Left lung (tissue), 10 donors: Measurements from ENCODE around the gene HIBCH. TPM values are rescaled to one million over a fixed set of nuclear protein-coding genes. Genes with fewer than 3 reads are reported as not detected.
"Not testable (repeated sequence)": the region's sequence is repeated elsewhere in the genome, so short reads cannot be mapped to it uniquely, and the experiment has no call there.

Experiments
- ATAC-seq: fragments of 200-7000 bp; cut with Tn5 transposase; one replicate; pipeline ENCODE4 v1.9.1; 2020; ENCODE audit warnings: moderate library complexity
- DNase-seq, 4 donors: peaks; one replicate each; pipeline ENCODE4 v3.0.0-alpha.2; 2013 to 2020
- H3K27ac ChIP-seq, 2 donors: fragments of 200-600 bp; sonication (generic) in 1 of 2; one replicate each; pipeline versions ENCODE4 v1.5.0 to v1.8.0; 2020 to 2021
- H3K27me3 ChIP-seq, 2 donors: fragments of 200-600 bp; sonication (generic) in 1 of 2; one replicate each; pipeline versions ENCODE4 v1.5.0 to v1.8.0; 2020 to 2021
- H3K36me3 ChIP-seq, 2 donors: fragments of 200-600 bp; sonication (generic) in 1 of 2; one replicate each; pipeline versions ENCODE4 v1.5.0 to v1.8.0; 2020 to 2021
- H3K4me1 ChIP-seq, 2 donors: fragments of 200-600 bp; one replicate each; pipeline ENCODE4 v1.8.0; 2021
- H3K4me3 ChIP-seq, 2 donors: fragments of 200-600 bp; sonication (generic) in 1 of 2; one replicate each; pipeline versions ENCODE4 v1.5.0 to v1.8.0; 2020 to 2021; ENCODE audit warnings: mild to moderate bottlenecking in 1 of 2
- H3K9me3 ChIP-seq, 2 donors: fragments of 200-600 bp; sonication (generic) in 1 of 2; one replicate each; pipeline versions ENCODE4 v1.5.0 to v1.8.0; 2020 to 2021
- CTCF ChIP-seq, 2 donors: fragments of 200-600 bp; sonication (generic) in 1 of 2; IDR thresholded peaks; one replicate each; pipeline versions ENCODE4 v1.5.0 to v1.8.0; 2021; ENCODE audit warnings: antibody characterized with exemption in 2 of 2
- intact Hi-C, 2 donors: fragments of 100-400 bp; cut with DNase I; formaldehyde crosslinking; loops; one replicate each; pipeline versions ENCODE4 v1.11.2 to v1.14.2; 2022
- polyA plus RNA-seq, 6 donors: library from polyadenylated mRNA; unstranded; fragments of 120-200 nt; gene quantifications; one replicate each; pipeline ENCODE4 v1.2.1, GENCODE V29; 2013; ENCODE audit not compliant: insufficient read length in 6 of 6
- total RNA-seq, 2 donors: library from RNA; stranded (reverse); fragmentation: NEBNext Ultra II Directional; extraction: Animal tissue kit (Norgen Biotek cat#: 25700); gene quantifications; one replicate each; pipeline ENCODE4 v1.2.1, GENCODE V29; 2021
- donor health status: DM: no; HTN: yes; CAD: no.
- donor health status: DM: no; HTN: no; CAD: no.

The HIBCH gene
- total and polyA plus RNA-seq, 8 donors: 31.8 to 86.8 (median 71.9) TPM

DNA sequence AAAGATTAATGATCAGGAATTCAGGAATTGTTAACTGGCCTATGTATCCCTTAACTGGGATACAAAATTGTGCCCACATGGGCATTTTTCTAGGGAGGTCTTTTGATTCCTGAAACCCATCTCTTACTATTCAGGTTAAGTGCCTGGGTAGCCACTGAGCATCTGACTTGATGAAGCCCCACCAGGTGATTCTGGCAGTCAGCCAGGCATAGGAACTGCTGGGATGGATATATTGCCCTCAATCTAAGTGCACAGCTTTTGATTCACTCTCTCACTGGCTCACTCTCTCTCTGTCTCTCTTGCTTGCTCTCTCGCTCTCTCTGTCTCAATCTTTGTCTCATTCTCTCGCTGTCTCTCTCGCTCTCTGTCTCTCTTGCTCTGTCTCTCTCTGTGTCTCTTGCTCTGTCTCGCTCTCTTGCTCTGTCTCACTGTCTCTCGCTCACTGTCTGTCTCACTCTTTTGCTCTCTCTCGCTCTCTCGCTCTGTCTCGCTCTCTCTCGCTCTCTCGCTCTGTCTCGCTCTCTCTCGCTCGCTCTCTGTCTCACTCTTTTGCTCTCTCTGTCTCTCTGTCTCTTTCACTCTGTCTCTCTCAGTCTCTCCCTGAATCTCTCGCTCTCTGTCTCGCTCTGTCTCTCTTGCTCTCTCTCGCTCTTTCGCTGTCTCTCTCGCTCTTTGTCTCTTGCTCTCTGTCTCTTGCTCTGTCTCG lies 46.0 kb upstream of the HIBCH start:
- H3K4me1 ChIP-seq: no peaks in the 10 kb centered on the region
- H3K27me3 ChIP-seq: no peaks in the 10 kb centered on the region
- H3K4me3 ChIP-seq: no peak overlapping the region
- no peak overlapping the region for H3K27ac ChIP-seq
- DNase-seq (no peak), ATAC-seq (no peak)
- TF ChIP-seq CTCF (IDR thresholded peaks at IDR 0.05): no peak
- H3K9me3 ChIP-seq: no peaks in the 10 kb centered on the region
- peaks cover 0 to 58% of the 10 kb centered on the region in 2 donors for H3K36me3 ChIP-seq
- intact Hi-C loops: no loop called here

- Histone ChIP-seq H3K4me1 (peaks cover 0 to 21% of the 10 kb centered on the region in 2 donors), H3K27me3 (no peaks in the 10 kb centered on the region), H3K4me3 (no peak overlapping the region), H3K36me3 (peaks cover 0 to 30% of the 10 kb centered on the region in 2 donors), H3K9me3 (no peaks in the 10 kb centered on the region), H3K27ac (no peak overlapping the region)
- TF ChIP-seq CTCF (IDR thresholded peaks at IDR 0.05): no peak
- ATAC-seq (no peak), DNase-seq (no peak)
- intact Hi-C loops: no loop called here
Observed at GRCh38 chr2:190362894-190363293, 43.3 kb upstream of the HIBCH start.

- H3K4me1 ChIP-seq: peaks cover 0 to 21% of the 10 kb centered on the region in 2 donors
- no peak overlapping the region for H3K4me3 ChIP-seq
- no peak for TF ChIP-seq CTCF (IDR thresholded peaks at IDR 0.05)
- H3K36me3 ChIP-seq: peaks cover 0 to 22% of the 10 kb centered on the region in 2 donors
- H3K27ac ChIP-seq: no peak overlapping the region
- no peaks in the 10 kb centered on the region for H3K9me3 ChIP-seq
- no peak for ATAC-seq
- intact Hi-C loops: no loop called here
- H3K27me3 ChIP-seq: no peaks in the 10 kb centered on the region
- no peak for DNase-seq
Observed at GRCh38 chr2:190361572-190361971, 41.9 kb upstream of the HIBCH start.

DNA sequence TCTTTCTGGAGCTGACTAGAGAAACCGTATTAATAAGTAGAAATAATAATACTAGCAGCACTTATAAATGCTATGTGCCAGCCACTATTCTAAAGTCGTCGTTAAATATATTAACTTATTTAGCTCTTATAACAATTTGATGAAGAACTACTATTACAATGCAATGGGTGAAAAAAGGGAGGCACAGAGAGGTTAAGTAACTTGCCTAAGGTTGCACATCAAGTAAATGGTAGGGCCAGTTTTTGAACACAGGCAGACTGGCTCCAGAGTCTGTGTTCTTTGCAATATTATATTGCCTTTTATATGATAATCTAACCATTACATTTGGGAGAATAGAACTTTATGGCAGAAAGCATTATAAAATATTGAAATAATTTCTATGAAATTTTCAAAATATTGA lies 41.3 kb upstream of the HIBCH start:
- H3K4me3 ChIP-seq: no peak overlapping the region
- no peaks in the 10 kb centered on the region for H3K9me3 ChIP-seq
- ATAC-seq (no peak), DNase-seq (no peak)
- H3K27me3 ChIP-seq: no peaks in the 10 kb centered on the region
- intact Hi-C loops: no loop called here
- TF ChIP-seq CTCF (IDR thresholded peaks at IDR 0.05): no peak
- peaks cover 0 to 24% of the 10 kb centered on the region in 2 donors for H3K4me1 ChIP-seq
- H3K27ac ChIP-seq: no peak overlapping the region
- H3K36me3 ChIP-seq: peaks cover 0 to 22% of the 10 kb centered on the region in 2 donors

DNA sequence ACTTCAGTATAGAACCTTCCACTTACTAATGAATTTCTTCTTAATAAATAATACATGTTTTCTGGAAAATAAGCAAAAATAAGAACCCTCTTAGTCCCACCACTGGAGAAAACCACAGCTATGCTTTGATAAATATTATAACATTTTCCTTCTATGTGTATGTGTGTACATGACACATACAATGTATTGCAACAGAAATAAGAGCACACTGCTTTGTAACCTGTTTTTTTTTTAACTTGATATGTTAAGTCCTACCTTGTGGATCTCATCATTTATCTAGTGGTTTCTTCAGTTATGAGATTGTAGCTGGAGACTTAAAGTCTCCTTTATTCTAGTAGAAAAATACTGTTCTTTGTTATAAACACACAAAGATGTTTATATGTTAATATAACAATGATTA lies 40.9 kb upstream of the HIBCH start:
- Histone ChIP-seq H3K4me1 (peaks cover 0 to 27% of the 10 kb centered on the region in 2 donors), H3K27ac (peak overlapping the region in 1 of 2 donors; percentile 56), H3K4me3 (no peak overlapping the region), H3K9me3 (no peaks in the 10 kb centered on the region), H3K36me3 (peaks cover 0 to 19% of the 10 kb centered on the region in 2 donors), H3K27me3 (no peaks in the 10 kb centered on the region)
- no peak for TF ChIP-seq CTCF (IDR thresholded peaks at IDR 0.05)
- no peak for DNase-seq
- intact Hi-C loops: no loop called here
- ATAC-seq: no peak

DNA sequence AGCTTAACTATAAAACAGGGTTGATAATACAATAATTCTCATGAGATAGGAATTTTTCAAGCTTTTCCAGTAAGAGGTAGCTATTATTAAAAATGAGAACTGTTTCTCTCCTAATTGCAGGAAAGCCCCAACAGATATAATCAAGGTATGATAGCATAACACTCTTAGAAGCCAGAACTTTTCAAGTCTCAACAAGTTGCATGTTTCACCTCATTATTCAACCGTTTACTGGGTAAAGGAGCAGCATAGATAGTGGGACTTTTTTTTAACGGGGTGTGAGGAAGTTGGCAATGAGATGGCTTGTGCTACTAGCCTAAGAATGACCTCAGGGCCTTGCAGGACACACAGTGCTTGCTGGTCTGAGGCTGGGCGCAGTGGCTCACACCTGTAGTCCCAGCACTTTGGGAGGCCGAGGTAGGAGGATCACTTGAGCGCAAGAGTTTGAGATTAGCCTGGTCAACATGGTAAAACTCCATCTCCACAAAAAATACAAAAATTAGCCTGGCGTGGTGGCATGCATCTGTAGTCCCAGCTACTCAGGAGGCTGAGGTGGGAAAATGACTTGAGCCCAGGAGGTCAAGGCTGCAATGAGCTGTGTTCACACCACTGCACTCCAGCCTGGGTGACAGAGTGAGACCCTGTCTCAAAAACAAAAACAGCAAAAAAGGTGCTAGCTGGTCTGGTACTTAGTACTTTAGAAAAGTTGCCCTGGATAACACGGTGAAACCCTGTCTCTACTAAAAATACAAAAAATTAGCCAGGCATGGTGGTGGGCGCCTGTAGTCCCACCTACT lies 39.2 kb upstream of the HIBCH start:
- H3K4me3 ChIP-seq, H3K36me3 ChIP-seq, H3K9me3 ChIP-seq, intact Hi-C loops, H3K27me3 ChIP-seq, ATAC-seq, DNase-seq: not testable (repeated sequence)
- H3K27ac ChIP-seq: peak overlapping the region in 1 of 2 donors; percentile 56
- H3K4me1 ChIP-seq: peaks cover 0 to 35% of the 10 kb centered on the region in 2 donors
